ENCODE data around the gene ZNF701.

DNA sequence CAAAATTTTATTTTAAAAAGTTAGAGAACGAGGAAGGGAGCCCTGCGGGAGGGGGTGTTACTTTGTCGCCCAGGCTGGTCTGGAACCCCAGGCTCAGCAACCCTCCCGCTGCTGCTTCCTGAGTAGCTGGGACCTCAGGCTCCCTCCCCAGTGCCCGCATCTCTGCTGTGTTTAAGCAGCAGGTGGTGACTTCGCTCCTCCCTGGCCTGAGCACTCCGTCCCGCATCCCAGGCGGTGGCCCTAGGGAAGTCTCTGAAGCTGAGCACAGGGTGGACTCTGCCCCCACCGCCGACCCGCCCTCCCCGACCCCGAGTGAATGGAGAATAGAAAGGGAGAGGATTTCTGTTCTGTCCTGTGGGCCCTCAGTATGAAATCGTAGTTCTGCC lies 30.5 kb downstream of the ZNF701 start:
- TF ChIP-seq, protein P1, sequence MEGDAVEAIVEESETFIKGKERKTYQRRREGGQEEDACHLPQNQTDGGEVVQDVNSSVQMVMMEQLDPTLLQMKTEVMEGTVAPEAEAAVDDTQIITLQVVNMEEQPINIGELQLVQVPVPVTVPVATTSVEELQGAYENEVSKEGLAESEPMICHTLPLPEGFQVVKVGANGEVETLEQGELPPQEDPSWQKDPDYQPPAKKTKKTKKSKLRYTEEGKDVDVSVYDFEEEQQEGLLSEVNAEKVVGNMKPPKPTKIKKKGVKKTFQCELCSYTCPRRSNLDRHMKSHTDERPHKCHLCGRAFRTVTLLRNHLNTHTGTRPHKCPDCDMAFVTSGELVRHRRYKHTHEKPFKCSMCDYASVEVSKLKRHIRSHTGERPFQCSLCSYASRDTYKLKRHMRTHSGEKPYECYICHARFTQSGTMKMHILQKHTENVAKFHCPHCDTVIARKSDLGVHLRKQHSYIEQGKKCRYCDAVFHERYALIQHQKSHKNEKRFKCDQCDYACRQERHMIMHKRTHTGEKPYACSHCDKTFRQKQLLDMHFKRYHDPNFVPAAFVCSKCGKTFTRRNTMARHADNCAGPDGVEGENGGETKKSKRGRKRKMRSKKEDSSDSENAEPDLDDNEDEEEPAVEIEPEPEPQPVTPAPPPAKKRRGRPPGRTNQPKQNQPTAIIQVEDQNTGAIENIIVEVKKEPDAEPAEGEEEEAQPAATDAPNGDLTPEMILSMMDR (conservative IDR thresholded peaks at IDR 0.05 in 1 of 2, IDR thresholded peaks at IDR 0.05 in 1 of 2; ENCODE audit: extremely low read depth in 1 of 2, insufficient read depth in 1 of 2, low read depth in 1 of 2, low read length in 2 of 2): no peak
- TF ChIP-seq EZH2 (IDR thresholded peaks at IDR 0.05; ENCODE audit: borderline replicate concordance, low read length): no peak
